HG03342 (cell line): Measurements from ENCODE around the gene ASXL2.
"Not testable (repeated sequence)": the region's sequence is repeated elsewhere in the genome, so short reads cannot be mapped to it uniquely, and the experiment has no call there.

Experiments
- ATAC-seq: cut with Tn5 transposase; IDR thresholded peaks from one replicate; pipeline ENCODE4 v1.9.1; 2021; ENCODE audit warnings: mild to moderate bottlenecking, moderate library complexity; ENCODE audit not compliant: unreplicated experiment

Gene ASXL2

DNA sequence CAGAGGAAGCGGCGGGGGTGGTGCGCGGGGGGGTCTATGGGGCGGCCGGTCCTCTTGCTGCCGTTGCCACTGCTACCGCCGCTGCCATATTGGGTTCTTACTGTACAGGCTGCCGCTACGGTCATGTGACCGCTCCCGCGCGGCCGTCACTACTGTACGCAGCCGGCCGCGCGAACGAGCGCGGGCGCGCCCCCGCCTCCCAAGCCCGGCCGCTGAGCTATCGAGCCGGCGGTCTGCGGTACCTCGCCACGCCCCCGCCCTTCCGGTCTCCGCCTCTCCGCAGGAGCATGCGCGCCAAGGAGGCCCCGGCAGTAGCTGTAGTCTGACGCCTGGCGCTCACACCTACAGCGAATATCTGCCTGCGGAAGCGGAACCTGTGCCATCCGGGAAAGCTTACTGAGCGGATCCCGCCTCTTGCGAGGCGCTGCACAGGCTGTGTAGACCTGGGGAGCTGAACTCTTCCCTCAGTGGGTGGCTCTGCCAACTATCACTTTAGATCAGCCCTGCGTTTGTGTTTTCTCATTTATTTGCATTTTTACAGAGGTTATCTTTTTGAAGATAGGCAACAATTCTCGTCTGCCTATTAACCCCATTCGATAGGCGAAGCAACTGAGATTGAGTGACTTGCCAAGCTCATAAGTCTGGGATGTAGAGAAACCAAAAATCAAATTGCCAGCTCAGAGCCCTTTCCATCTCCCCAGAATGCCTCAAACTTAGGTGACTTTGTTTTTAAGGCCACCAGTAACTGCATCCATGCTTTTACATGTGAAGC lies at the start of gene ASXL2:
TSS of gene ASXL2 (minus strand) at position 127 of the 772 bp plus-strand sequence. CDS start 265 bp downstream, outside the sequence.
- peak; percentile 90 for ATAC-seq

DNA sequence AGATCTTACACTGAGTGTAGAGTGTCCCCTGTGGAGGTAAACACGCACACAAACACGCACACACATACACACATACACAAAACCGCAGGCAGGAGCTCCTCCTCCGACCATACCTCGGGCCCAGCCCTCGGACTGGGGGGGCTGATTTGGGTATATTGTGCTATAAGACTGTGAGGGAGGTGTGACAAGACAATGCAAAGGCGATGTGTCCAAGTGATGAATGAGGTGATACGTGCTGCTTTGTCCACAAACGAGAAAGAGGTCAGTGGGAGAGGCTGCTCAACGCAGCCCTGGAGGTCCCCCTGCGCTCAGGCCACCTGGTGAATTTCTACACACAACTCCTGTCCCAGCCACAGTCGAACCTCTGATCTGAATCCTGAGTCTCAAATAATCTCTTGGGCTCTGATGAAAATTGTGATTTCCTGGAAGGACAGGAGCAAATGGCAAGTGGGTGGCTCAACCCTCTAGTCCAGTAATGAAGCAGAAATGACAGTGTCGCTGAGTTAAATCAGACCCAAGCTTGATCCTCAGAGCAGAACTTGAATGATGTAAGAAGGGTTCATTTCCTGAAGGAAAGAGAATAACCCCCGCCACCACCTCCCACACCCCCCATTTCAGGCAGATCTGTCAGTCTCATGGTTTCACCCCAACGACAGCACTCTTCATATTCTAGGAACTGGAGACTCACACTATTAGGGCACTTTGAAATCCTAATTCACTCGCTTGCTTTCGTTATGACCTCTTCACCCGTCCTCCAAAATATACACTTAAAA lies 48.9 kb upstream of the ASXL2 start:
- no peak for ATAC-seq

DNA sequence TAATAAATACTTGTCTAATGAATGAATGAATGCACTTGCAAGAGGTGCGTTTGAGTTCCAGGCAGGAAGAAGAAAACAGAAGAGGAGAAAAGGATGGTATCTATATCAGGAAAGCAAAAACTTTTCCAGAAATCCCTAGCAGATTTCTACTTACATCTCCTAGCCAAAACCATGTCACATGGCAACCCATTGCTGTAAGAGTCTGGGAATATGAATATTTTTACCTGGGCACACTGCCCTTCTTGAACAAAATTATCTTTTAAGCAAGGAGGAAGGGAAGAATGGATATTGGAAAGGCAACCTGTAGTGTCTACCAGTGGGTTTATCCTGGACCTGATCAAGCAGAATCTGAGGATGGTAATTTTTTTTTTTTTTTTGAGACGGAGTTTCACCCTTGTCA lies 44.2 kb upstream of the ASXL2 start:
- ATAC-seq = no peak

DNA sequence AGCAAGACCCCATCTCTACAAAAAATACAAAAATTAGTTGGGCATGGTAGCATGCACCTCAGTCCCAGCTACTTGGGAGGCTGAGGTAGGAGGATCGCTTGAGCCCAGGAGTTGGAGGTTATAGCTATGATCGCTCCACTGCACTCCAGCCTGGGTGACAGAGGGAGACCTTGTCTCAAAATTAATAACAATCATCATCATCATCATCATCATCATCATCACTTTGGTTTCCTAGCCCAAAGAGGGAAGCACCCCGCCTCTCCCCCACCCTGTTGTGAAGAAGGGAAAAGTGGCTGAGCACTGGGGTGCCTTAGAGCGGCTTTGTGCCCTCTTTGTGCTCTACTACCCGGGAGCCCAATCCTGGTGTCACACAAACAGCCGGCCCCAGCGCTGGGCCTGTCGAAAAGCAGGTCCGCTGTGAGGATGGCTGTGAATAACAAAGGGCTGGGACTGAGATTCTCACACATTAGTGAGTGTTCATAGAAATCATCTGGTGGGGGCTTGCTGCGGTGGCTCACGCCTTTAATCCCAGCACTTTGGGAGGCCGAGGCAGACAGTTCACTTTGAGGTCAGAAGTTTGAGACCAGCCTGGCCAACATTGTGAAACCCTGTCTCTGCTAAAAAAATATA lies 42.6 kb upstream of the ASXL2 start:
- no peak for ATAC-seq

DNA sequence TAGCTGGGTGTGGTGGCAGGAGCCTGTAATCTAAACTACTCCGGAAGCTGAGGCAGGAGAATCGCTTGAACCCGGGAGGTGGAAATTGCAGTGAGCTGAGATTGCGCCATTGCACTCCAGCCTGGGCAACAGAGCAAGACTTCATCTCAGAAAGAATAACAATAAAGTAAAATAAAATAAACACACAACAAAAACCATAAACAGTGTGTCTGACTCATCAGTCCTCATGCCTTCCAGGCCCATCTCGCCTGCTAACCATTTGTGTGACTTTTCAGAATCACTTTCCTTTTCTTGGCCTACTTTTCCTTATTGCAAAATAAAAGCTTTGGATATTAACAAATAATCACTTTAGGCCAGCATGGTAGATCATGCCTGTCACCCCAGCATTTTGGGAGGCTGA lies 42.0 kb upstream of the ASXL2 start:
- ATAC-seq = no peak

DNA sequence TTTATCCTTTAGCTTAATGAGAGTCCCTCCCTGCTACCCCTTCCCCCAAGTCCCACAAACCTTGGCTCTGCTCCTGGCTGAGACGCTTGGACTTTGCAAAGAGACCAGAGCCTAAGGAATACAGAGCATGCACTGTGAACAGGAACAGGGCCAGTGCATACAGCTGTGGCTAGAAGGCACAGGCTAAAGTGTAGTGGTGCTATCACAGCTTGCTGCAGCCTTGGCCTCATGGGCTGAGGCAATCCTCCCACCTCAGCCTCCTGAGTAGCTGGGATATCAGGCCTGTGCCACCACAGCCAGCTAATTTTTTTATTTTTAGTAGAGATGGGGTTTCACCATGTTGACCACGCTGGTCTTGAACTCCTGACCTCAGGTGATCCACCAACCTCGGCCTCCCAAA lies 39.5 kb upstream of the ASXL2 start:
- ATAC-seq = no peak

DNA sequence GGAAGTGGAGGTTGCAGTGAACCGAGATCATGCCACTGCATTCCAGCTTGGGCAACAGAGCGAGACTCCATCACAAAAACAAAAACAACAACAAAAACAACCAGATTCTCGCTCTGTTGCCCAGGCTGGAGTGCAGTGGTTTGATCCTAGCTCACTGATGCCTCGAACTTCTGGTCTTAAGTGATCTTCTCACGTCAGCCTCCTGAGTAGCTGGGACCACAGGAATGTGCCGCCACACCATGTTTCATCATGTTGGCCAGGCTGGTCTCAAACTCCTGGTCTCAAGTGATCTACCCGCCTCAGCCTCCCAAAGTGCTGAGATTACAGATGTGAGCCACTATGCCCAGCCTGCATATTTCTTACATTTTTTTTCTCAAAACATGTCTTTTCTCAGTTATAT lies 39.1 kb upstream of the ASXL2 start:
- ATAC-seq = not testable (repeated sequence)

DNA sequence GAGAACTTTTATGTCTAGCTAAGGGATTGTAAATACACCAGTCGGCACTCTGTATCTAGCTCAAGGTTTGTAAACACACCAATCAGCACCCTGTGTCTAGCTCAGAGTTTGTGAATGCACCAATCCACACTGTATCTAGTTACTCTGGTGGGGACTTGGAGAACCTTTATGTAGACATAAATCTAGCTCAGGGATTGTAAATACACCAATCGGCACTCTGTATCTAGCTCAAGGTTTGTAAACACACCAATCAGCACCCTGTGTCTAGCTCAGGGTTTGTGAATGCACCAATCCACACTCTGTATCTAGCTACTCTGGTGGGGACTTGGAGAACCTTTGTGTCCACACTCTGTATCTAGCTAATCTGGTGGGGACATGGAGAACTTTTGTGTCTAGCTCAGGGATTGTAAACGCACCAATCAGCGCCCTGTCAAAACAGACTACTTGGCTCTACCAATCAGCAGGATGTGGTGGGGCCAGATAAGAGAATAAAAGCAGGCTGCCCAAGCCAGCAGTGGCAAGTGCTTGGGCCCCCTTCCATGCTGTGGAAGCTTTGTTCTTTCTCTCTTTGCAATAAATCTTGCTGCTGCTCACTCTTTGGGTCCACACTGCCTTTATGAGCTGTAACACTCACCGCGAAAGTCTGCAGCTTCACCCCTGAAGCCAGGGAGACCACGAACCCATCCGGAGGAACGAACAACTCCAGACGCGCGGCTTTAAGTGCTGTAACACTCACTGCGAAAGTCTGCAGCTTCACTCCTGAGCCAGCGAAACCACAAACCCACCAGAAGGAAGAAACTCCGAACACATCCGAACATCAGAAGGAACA lies 37.9 kb upstream of the ASXL2 start:
- ATAC-seq = not testable (repeated sequence)

DNA sequence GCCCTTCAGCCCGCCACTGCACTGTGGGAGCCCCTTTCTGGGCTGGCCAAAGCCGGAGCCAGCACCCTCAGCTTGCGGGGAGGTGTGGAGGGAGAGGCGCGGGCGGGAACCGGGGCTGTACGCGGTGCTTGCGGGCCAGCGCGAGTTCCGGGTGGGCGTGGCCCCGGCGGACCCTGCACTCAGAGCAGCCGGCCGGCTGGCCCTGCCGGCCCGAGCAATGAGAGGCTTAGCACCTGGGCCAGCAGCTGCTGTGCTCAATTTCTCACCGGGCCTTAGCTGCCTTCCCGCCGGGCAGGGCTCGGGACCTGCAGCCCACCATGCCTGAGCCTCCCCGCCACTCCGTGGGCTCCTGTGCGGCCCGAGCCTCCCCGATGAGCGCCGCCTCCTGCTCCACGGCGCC lies 37.1 kb upstream of the ASXL2 start:
- ATAC-seq = not testable (repeated sequence)

DNA sequence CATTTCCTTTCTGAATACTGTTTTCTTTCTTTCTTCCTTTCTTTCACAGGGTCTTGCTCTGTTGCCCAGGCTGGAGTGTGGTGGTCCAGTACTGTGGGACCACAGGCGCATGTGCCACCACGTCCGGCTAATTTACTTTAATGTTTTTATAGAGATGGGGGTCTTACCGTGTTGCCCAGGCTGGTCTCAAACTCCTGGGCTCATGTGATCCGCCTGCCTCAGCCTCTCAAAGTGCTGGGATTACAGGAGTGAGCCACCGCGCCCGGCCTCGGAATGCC lies 35.3 kb upstream of the ASXL2 start:
- ATAC-seq = not testable (repeated sequence)

DNA sequence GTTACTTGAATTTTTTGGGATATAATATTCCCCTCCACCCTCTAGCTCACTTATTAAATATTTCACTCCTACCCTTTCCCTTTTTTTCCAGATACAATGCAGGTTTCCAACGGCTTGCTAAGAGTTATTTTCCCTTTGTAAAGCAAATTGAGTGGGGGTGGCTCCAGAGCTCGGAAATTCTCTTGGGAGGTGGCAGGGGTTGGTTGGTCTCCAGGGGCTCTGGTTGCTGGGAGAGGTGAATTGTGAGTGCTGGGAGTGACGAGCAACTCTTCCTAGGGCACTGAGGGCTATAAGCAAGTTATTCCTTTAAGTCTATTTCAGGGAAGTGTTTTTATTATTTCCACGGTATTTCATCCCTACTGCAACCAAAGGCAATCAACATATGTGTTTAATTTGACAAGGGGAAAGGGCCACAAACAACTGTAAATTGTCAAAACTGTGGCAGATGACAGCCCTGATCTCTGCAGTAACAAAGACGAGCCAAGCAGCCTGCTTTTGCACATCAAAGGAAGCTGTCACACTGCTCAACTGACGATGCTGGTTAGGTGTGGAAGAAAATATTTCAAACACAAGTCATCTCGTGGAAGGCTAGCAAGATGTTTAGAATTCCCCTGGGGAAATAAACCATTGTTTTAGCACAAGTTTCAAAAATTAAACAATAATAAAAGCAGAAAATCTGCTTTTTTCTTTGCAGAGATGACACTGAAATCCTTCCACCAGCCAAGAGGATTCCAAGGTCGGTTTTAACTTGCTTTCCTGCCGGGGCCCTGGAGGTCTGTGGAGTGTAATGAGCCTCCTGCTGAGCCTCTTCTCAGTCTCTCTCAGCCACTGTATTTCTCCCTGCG lies 34.8 kb upstream of the ASXL2 start:
- ATAC-seq = no peak

DNA sequence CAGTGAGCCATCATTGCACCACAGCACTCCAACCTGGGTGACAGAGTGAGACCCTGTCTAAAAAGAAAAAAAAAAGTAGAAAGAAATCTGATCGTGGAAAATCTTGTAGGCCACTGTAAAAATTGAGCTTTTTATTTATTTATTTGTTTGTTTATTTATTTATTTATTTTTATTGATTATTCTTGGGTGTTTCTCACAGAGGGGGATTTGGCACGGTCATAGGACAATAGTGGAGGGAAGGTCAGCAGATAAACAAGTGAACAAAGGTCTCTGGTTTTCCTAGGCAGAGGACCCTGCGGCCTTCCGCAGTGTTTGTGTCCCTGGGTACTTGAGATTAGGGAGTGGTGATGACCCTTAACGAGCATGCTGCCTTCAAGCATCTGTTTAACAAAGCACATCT lies 31.3 kb upstream of the ASXL2 start:
- ATAC-seq = not testable (repeated sequence)

DNA sequence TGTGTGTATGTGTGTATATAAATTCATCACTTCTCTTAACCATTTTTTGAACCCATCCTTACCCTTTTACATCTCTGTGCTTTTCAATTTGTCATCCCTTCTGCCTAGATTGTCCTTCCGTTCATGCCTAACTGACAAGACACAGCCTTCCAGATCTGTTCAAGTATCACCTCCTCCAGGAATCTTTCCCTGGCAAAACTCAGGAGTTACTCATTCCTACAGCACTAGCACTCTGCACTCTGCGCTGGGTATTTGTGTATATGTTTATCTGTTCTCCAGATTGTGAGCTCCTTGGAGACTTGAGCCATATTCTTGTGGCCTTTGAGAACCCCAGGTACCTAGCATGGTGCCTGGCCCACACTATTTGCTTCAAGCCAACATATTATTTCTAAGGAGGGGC lies 26.8 kb upstream of the ASXL2 start:
- no peak for ATAC-seq

DNA sequence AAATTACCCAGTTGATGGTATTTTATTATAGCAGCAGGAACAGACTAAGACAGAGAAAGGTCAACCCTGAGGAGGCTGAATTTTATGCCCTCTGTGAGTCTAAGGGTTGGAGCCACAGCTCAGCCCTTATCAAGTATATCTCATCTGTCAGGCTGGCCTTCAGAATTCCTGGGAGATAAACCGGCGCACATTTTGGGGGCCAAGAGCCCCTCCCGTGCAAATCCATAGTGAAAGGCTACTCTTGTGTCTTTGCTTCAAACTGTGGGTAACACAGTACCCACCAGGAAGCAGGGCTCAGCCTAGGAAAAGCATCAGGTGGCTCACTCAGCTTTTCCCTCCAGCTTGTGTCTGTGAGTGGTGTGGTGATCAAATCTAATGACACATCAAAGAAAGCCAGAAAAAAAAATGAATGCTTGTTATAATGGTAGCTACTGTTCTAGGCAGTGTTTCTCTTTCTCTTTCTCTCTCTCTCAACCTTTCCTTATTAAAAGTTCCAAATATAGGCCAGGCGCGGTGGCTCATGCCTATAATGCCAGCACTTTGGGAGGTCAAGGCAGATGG lies 25.0 kb upstream of the ASXL2 start:
- no peak for ATAC-seq

DNA sequence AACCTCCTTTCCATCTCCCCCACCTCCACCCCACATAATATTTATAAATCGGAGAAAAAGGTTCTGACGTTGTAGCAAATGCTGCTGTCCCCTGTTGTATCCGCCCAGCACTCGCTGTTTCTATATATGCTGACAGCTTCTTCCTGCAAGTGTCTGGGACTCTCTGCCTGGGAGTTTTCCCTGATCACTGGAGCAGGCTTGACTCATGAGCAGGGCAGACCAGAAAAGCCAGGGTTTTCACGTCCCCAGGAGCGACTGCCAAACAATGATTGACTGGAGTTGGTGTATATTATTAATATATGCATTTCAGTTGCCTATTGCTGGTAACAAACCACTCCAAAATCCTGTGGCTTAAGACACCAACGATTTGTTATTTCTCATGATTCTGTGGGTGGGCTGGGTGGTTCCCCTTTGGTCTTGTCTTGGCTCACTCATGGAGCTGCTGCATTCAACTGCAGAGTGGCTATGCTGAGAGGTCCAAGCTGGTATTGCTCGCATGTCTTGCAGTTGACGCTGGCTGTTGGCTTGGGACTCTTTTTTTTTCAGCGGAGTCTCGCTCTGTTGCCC lies 21.2 kb upstream of the ASXL2 start:
- ATAC-seq = no peak

DNA sequence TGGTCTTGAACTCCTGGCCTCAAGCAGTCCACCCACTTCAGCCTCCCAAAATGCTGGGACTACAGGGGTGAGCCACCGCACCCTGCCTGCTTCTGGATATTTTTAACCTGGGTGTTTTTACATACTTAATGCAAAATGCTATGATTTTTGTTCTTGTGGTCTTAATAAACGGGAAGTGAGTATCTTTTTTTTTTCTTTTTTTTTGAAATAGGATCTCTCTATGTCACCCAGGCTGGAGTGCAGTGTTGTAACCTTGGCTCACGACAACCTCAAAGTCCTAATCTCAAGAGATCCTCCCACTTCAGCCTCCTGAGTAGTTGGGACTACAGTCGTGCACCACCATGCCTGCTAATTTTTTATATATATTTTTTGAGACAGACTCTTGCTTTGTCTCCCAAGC lies 19.2 kb upstream of the ASXL2 start:
- ATAC-seq = no peak

DNA sequence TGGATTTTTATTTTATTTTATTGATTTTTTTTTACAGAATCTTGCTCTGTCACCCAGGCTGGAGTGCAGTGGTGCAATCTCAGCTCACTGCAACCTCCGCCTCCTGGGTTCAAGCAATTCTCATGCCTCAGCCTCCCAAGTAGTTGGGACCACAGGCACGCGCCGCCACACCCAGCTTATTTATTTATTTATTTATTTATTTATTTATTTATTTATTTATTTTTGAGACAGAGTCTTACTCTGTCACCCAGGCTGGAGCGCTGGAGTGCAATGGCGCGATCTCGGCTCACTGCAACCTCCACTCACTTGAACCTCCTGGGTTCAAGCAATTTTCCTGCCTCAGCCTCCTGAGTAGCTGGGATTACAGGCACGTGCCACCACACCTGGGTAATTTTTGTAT lies 18.0 kb upstream of the ASXL2 start:
- ATAC-seq = not testable (repeated sequence)

DNA sequence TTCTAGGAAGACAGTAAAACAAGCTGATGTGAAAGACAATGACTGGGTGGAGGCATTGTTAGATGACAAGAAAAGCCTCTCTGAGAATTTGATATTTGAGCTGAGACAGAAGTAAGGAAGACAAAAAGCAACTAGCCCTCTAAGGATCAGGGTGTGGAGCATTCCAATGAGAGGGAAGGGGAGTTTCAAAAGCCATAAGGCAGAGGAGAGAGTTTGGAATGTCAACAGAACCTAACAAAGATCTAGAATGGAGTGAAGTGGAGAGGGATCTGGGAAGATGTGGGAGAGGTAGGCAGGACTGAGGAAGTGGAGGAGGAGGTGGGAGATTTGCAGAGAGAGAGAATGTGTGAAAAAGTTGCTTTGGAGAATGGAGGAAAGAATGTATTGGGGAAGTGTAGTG lies 17.3 kb upstream of the ASXL2 start:
- no peak for ATAC-seq

DNA sequence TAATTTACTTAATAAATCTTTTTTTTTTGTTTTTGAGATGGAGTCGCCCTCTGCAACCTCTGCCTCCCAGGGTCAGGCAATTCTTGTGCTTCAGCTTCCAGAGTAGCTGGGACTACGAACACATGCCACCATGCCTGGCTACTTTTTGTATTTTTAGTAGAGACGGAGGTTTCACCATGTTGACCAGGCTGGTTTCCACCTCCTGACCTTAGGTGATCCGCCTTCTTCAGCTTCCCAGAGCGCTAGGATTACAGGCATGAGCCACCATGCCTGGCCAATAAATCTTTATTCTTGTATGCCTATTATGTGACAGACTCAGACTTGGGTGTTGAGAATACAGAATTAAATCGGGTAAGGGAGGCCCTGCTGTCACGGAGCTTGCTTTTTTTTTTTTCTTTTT lies 16.7 kb upstream of the ASXL2 start:
- no peak for ATAC-seq
